Erythroblast (primary cell): ENCODE measurements around the gene ANKH.

Experiments used
- GATA1 ChIP-seq: IDR thresholded peaks from 2 replicates; pipeline ENCODE4 v1.6.1; 2011; ENCODE audit warnings: low read depth, mild to moderate bottlenecking, control low read depth, low read length, moderate library complexity
- POLR2A ChIP-seq: IDR thresholded peaks from 2 replicates; pipeline ENCODE4 v1.6.1; 2011; ENCODE audit warnings: mild to moderate bottlenecking, low read length

GRCh38 chr5:14710313-14710994 is 161.1 kb downstream of the ANKH start:
- TF ChIP-seq POLR2A (no peak), GATA1 (no peak)
